Gastrocnemius medialis (tissue), 4 donors: ENCODE results near the gene MCM3AP.

Experiments
- CTCF ChIP-seq, 5 experiments: fragments of 450-650 bp in 3 of 5; fragments of 200-600 bp in 2 of 5; sonication (generic) in 2 of 5; IDR thresholded peaks in 4 of 5; conservative IDR thresholded peaks in 1 of 5; 1 replicate in 4 of 5; 2 replicates in 1 of 5; pipeline ENCODE4 v1.5.1; 2016 to 2019; ENCODE audit warnings: antibody characterized with exemption in 5 of 5, mild to moderate bottlenecking in 3 of 5, moderate library complexity in 3 of 5
- POLR2A ChIP-seq, 2 donors: fragments of 450-650 bp; IDR thresholded peaks; one replicate each; pipeline ENCODE4 v1.6.1; 2017; ENCODE audit warnings: antibody characterized with exemption in 2 of 2, mild to moderate bottlenecking in 2 of 2, moderate library complexity in 2 of 2

- TF ChIP-seq CTCF (IDR thresholded peaks at IDR 0.05 in 4 of 5, conservative IDR thresholded peaks at IDR 0.05 in 1 of 5) (no peak), POLR2A (IDR thresholded peaks at IDR 0.05) (no peak)
These were observed 50.9 kb downstream of the MCM3AP start for GRCh38 chr21:46234436-46234950.
